ENCODE results near the gene TM2D3. TPM values are rescaled to one million over a fixed set of nuclear protein-coding genes. Genes with fewer than 3 reads are reported as not detected.

Gene TM2D3
- total and polyA plus RNA-seq, 2 donors (not counting 3 experiments of a cell fraction or from before 2014, with no cell fraction given), result 34.3 to 51.5 TPM

- Histone ChIP-seq H3K9me1 (replicated peaks; ENCODE audit: control insufficient read depth, extremely low read depth, insufficient read depth, low read length) (no peaks in the 10 kb centered on the region), H3K79me2 (ENCODE audit: control insufficient read depth, insufficient read depth, low read length) (no peaks in the 10 kb centered on the region), H3K9me3 (replicated peaks; ENCODE audit: control insufficient read depth, insufficient read depth, low read length) (no peaks in the 10 kb centered on the region), H3K4me1 (ENCODE audit: control insufficient read depth, extremely low read depth, insufficient read depth, low read length) (peaks cover 12% of the 10 kb centered on the region), H3K4me2 (ENCODE audit: insufficient read depth, low read length) (no peak overlapping the region), H3K36me3 (ENCODE audit: control insufficient read depth in 2 of 2, extremely low read depth in 1 of 2, insufficient read depth in 2 of 2, low read length in 2 of 2) (peaks cover 0 to 2% of the 10 kb centered on the region in 2 experiments), H4K20me1 (replicated peaks; ENCODE audit: control insufficient read depth, extremely low read depth, insufficient read depth, low read length) (no peaks in the 10 kb centered on the region), H3K27ac (ENCODE audit: insufficient read depth, low read depth, low read length) (no peak overlapping the region), H3K27me3 (ENCODE audit: control insufficient read depth in 2 of 2, insufficient read depth in 2 of 2, low read length in 2 of 2) (no peaks in the 10 kb centered on the region), H3K9ac (replicated peaks; ENCODE audit: extremely low read depth, insufficient read depth, low read length) (no peak overlapping the region), H2AFZ (ENCODE audit: low read depth, low read length) (no peak overlapping the region), H3K4me3 (replicated peaks in 1 of 3; ENCODE audit: insufficient read depth in 1 of 3, low read depth in 1 of 3, low read length in 3 of 3) (no peak overlapping the region)
- intact Hi-C loops (cut with micrococcal nuclease) (no loop called here), dilution Hi-C loops (cut with MboI; ENCODE audit: extremely low pct_ligation_motif_present, low sequenced_read_pairs) (no loop called here)
- TF ChIP-seq CTCF (IDR thresholded peaks at IDR 0.05; ENCODE audit: extremely low read depth in 1 of 2, insufficient read depth in 1 of 2, low read depth in 1 of 2, low read length in 2 of 2), result no peak
- no peak for TF ChIP-seq GATA2 (IDR thresholded peaks at IDR 0.05; ENCODE audit: insufficient read depth, insufficient read length, low read depth, low read length)
- TF ChIP-seq POLR2A (IDR thresholded peaks at IDR 0.05; ENCODE audit: low read depth, low read length), result no peak
- no peak for TF ChIP-seq EZH2 (IDR thresholded peaks at IDR 0.05; ENCODE audit: borderline replicate concordance, low read depth, low read length, severe bottlenecking)
- TF ChIP-seq MYC (IDR thresholded peaks at IDR 0.05; ENCODE audit: low read depth, low read length), result no peak
- no peak for FAIRE-seq
- BruUV-seq (replicated peaks), result no TSS peak
- DNase-seq (ENCODE audit: low read depth, low spot score), result no peak
- ChIA-PET CTCF (no interaction called here), POLR2A (no interaction called here)
Observed at GRCh38 chr15:101697488-101697887, 45.3 kb upstream of the TM2D3 start.

GRCh38 chr15:101696829-101697228 lies 44.6 kb upstream of the TM2D3 start:
- Histone ChIP-seq H4K20me1 (replicated peaks; ENCODE audit: control insufficient read depth, extremely low read depth, insufficient read depth, low read length) (no peaks in the 10 kb centered on the region), H3K79me2 (ENCODE audit: control insufficient read depth, insufficient read depth, low read length) (no peaks in the 10 kb centered on the region), H3K36me3 (ENCODE audit: control insufficient read depth in 2 of 2, extremely low read depth in 1 of 2, insufficient read depth in 2 of 2, low read length in 2 of 2) (peaks cover 0 to 2% of the 10 kb centered on the region in 2 experiments), H3K9me3 (replicated peaks; ENCODE audit: control insufficient read depth, insufficient read depth, low read length) (no peaks in the 10 kb centered on the region), H3K27me3 (ENCODE audit: control insufficient read depth in 2 of 2, insufficient read depth in 2 of 2, low read length in 2 of 2) (no peaks in the 10 kb centered on the region), H3K4me2 (ENCODE audit: insufficient read depth, low read length) (no peak overlapping the region), H3K9ac (replicated peaks; ENCODE audit: extremely low read depth, insufficient read depth, low read length) (no peak overlapping the region), H3K4me1 (ENCODE audit: control insufficient read depth, extremely low read depth, insufficient read depth, low read length) (peaks cover 6% of the 10 kb centered on the region), H2AFZ (ENCODE audit: low read depth, low read length) (no peak overlapping the region), H3K4me3 (replicated peaks in 1 of 3; ENCODE audit: insufficient read depth in 1 of 3, low read depth in 1 of 3, low read length in 3 of 3) (no peak overlapping the region), H3K27ac (ENCODE audit: insufficient read depth, low read depth, low read length) (no peak overlapping the region), H3K9me1 (replicated peaks; ENCODE audit: control insufficient read depth, extremely low read depth, insufficient read depth, low read length) (no peaks in the 10 kb centered on the region)
- DNase-seq (ENCODE audit: low read depth, low spot score) (no peak), FAIRE-seq (no peak)
- ChIA-PET CTCF (no interaction called here), POLR2A (no interaction called here)
- TF ChIP-seq EZH2 (IDR thresholded peaks at IDR 0.05; ENCODE audit: borderline replicate concordance, low read depth, low read length, severe bottlenecking) (no peak), GATA2 (IDR thresholded peaks at IDR 0.05; ENCODE audit: insufficient read depth, insufficient read length, low read depth, low read length) (no peak), FOS (IDR thresholded peaks at IDR 0.05; ENCODE audit: borderline replicate concordance, insufficient read depth, low read length) (no peak), POLR2AphosphoS5 (IDR thresholded peaks at IDR 0.05; ENCODE audit: insufficient read depth, low read depth, low read length) (no peak), JUN (IDR thresholded peaks at IDR 0.05; ENCODE audit: borderline replicate concordance, insufficient read depth, insufficient read length, low read depth) (no peak), MYC (IDR thresholded peaks at IDR 0.05; ENCODE audit: low read depth, low read length) (no peak), POLR2A (IDR thresholded peaks at IDR 0.05; ENCODE audit: low read depth, low read length) (no peak), MAX (IDR thresholded peaks at IDR 0.05; ENCODE audit: insufficient read depth, insufficient read length) (no peak), CTCF (IDR thresholded peaks at IDR 0.05; ENCODE audit: extremely low read depth in 1 of 2, insufficient read depth in 1 of 2, low read depth in 1 of 2, low read length in 2 of 2) (no peak)
- intact Hi-C loops (cut with micrococcal nuclease), result no loop called here
- dilution Hi-C loops (cut with MboI; ENCODE audit: extremely low pct_ligation_motif_present, low sequenced_read_pairs), result no loop called here
- BruUV-seq (replicated peaks), result no TSS peak
